ENCODE results near the gene HSPB6.

DNA sequence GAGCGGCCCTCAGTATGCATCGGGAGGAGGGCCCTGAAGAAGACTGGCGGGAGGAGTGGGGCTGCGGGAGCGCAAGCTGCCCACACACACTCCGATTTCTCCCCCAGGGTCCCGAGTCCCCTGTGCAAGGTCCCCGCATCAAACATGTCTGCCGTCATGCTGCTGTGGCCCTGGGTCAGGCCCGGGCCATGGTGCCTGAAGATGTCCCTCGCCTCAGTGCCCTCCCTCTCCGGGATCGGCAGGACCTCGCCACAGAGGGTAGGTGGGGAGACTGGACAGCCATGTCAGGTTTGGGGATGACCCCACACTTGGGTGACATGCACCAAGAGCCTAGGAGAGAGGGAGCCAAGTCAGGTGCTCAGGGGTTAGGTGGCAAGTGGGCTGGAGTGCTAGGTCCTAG, 34.4 kb downstream of the HSPB6 start:
- TF ChIP-seq POLR2AphosphoS5 (IDR thresholded peaks at IDR 0.05) (no peak), POLR2A (IDR thresholded peaks at IDR 0.05) (no peak)
- TF ChIP-seq, protein P1, sequence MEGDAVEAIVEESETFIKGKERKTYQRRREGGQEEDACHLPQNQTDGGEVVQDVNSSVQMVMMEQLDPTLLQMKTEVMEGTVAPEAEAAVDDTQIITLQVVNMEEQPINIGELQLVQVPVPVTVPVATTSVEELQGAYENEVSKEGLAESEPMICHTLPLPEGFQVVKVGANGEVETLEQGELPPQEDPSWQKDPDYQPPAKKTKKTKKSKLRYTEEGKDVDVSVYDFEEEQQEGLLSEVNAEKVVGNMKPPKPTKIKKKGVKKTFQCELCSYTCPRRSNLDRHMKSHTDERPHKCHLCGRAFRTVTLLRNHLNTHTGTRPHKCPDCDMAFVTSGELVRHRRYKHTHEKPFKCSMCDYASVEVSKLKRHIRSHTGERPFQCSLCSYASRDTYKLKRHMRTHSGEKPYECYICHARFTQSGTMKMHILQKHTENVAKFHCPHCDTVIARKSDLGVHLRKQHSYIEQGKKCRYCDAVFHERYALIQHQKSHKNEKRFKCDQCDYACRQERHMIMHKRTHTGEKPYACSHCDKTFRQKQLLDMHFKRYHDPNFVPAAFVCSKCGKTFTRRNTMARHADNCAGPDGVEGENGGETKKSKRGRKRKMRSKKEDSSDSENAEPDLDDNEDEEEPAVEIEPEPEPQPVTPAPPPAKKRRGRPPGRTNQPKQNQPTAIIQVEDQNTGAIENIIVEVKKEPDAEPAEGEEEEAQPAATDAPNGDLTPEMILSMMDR (IDR thresholded peaks at IDR 0.05): no peak

Measured in transverse colon (tissue), 4 donors.